Epithelial cell of proximal tubule (primary cell): ENCODE data around the gene GBP2. TPM values are rescaled to one million over a fixed set of nuclear protein-coding genes. Genes with fewer than 3 reads are reported as not detected.

Experiments used
- DNase-seq: peaks from one replicate; pipeline ENCODE4 v3.0.0-alpha.2; 2011; ENCODE audit warnings: low read depth
- H3K4me3 ChIP-seq: 2 replicates; pipeline ENCODE4 v1.5.1; 2011; ENCODE audit warnings: low read depth, mild to moderate bottlenecking, low read length
- CTCF ChIP-seq: conservative IDR thresholded peaks from 2 replicates; pipeline ENCODE4 v1.5.1; 2012; ENCODE audit warnings: low read depth, mild to moderate bottlenecking, low read length
- total RNA-seq: library from RNA; depleted of rRNA; stranded (reverse); fragments of >200 nt; gene quantifications from 2 replicates; pipeline ENCODE4 v1.2.3, GENCODE V29; 2015

GBP2 gene
- 2.2 and 2.7 TPM in 2 replicates for total RNA-seq

GRCh38 chr1:89125913-89126580, at the start of gene GBP2:
Gene GBP2, minus strand, starts transcription at chr1:89126114. Its CDS starts 4,148 bp downstream, at chr1:89121966.
- peak; percentile 84 for DNase-seq
- peak within 1 kb of the TSS; percentile 69 for H3K4me3 ChIP-seq
- no peak for TF ChIP-seq CTCF

GRCh38 chr1:89174491-89174890, 48.6 kb upstream of the GBP2 start:
- no peak for TF ChIP-seq CTCF
- H3K4me3 ChIP-seq = no peak overlapping the region
- no peak for DNase-seq

GRCh38 chr1:89172468-89173143, 46.7 kb upstream of the GBP2 start:
- H3K4me3 ChIP-seq = no peak overlapping the region
- DNase-seq = no peak
- TF ChIP-seq CTCF = no peak

- TF ChIP-seq CTCF = no peak
- no peak overlapping the region for H3K4me3 ChIP-seq
- no peak for DNase-seq
Measured at GRCh38 chr1:89171067-89171438, 45.1 kb upstream of the GBP2 start.

- no peak for DNase-seq
- H3K4me3 ChIP-seq = no peak overlapping the region
- no peak for TF ChIP-seq CTCF
Measured at GRCh38 chr1:89170170-89171066, 44.5 kb upstream of the GBP2 start.

GRCh38 chr1:89169166-89169565, 43.3 kb upstream of the GBP2 start:
- TF ChIP-seq CTCF = no peak
- DNase-seq = no peak
- no peak overlapping the region for H3K4me3 ChIP-seq
